HG03558 (cell line): ENCODE results near the gene ZFX.

Experiments
- ATAC-seq: cut with Tn5 transposase; IDR thresholded peaks from one replicate; pipeline ENCODE4 v1.9.1; 2021; ENCODE audit warnings: moderate number of reproducible peaks; ENCODE audit not compliant: unreplicated experiment; ENCODE audit errors: extremely low read depth

ZFX gene

GRCh38 chrX:24231641-24232179, 82.2 kb downstream of the ZFX start:
- ATAC-seq: no peak

- ATAC-seq: no peak
Observed at GRCh38 chrX:24232796-24233195, 83.3 kb downstream of the ZFX start.

GRCh38 chrX:24235084-24235710, 85.7 kb downstream of the ZFX start:
- ATAC-seq: no peak

- ATAC-seq: no peak
Observed at GRCh38 chrX:24241822-24242648, 92.5 kb downstream of the ZFX start.

- peak; percentile 78 for ATAC-seq
Observed at GRCh38 chrX:24242649-24243175, 93.2 kb downstream of the ZFX start.

- ATAC-seq: no peak
Observed at GRCh38 chrX:24243188-24243587, 93.7 kb downstream of the ZFX start.

GRCh38 chrX:24243692-24244091, 94.2 kb downstream of the ZFX start:
- ATAC-seq: no peak

- ATAC-seq: no peak
Observed at GRCh38 chrX:24245202-24245601, 95.7 kb downstream of the ZFX start.

GRCh38 chrX:24248042-24248441, 98.5 kb downstream of the ZFX start:
- no peak for ATAC-seq

GRCh38 chrX:24253030-24253429, 103.5 kb downstream of the ZFX start:
- ATAC-seq: no peak

GRCh38 chrX:24253469-24253868, 103.9 kb downstream of the ZFX start:
- no peak for ATAC-seq

GRCh38 chrX:24257011-24257410, 107.5 kb downstream of the ZFX start:
- ATAC-seq: no peak

GRCh38 chrX:24259544-24260240, 110.2 kb downstream of the ZFX start:
- no peak for ATAC-seq

GRCh38 chrX:24260842-24261550, 111.5 kb downstream of the ZFX start:
- no peak for ATAC-seq

GRCh38 chrX:24262309-24262708, 112.8 kb downstream of the ZFX start:
- no peak for ATAC-seq

GRCh38 chrX:24264383-24264782, 114.9 kb downstream of the ZFX start:
- ATAC-seq: no peak
